PC-3 (cell line): ENCODE data around the gene PDZK1IP1.

Experiments
- EZH2 ChIP-seq: fragments of 300-600 bp; sonication (generic); IDR thresholded peaks from one replicate; pipeline ENCODE4 v1.6.1; 2017; ENCODE audit warnings: antibody characterized with exemption, mild to moderate bottlenecking, low read length; ENCODE audit not compliant: unreplicated experiment
- EZH2phosphoT487 ChIP-seq: fragments of 300-600 bp; sonication (generic); IDR thresholded peaks from 2 replicates; pipeline ENCODE4 v1.6.1; 2018; ENCODE audit warnings: mild to moderate bottlenecking, antibody characterized with exemption, low read length, borderline replicate concordance
- TF ChIP-seq, protein P1 (sequence below): fragments of 300-600 bp; sonication (generic); conservative IDR thresholded peaks from 2 replicates; pipeline ENCODE4 v1.5.1; 2017; ENCODE audit warnings: antibody characterized with exemption, low read depth, mild to moderate bottlenecking, low read length

DNA sequence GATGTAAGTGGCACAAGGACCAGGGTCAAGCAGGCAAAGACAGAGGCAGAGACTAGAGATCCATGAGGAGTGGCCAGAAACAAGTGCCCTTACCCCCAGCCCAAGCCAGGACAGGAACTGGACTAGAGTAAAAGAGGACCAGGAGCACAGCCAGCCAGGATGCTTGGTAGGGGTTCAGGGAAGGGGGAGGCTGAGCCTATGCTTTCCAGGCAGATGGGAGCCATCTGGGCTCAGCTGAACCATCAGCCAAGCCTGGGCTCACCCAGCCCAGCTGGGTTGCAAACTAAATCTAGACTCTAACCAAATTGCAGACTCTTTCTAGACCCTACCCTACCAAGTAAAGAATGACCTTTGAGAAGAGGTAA is 15.2 kb downstream of the PDZK1IP1 start:
- TF ChIP-seq, protein P1, sequence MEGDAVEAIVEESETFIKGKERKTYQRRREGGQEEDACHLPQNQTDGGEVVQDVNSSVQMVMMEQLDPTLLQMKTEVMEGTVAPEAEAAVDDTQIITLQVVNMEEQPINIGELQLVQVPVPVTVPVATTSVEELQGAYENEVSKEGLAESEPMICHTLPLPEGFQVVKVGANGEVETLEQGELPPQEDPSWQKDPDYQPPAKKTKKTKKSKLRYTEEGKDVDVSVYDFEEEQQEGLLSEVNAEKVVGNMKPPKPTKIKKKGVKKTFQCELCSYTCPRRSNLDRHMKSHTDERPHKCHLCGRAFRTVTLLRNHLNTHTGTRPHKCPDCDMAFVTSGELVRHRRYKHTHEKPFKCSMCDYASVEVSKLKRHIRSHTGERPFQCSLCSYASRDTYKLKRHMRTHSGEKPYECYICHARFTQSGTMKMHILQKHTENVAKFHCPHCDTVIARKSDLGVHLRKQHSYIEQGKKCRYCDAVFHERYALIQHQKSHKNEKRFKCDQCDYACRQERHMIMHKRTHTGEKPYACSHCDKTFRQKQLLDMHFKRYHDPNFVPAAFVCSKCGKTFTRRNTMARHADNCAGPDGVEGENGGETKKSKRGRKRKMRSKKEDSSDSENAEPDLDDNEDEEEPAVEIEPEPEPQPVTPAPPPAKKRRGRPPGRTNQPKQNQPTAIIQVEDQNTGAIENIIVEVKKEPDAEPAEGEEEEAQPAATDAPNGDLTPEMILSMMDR: no peak
- no peak for TF ChIP-seq EZH2
- no peak for TF ChIP-seq EZH2phosphoT487
